GM19452 (cell line): ENCODE measurements around the gene ZNF280D.

Source experiments
- ATAC-seq: cut with Tn5 transposase; IDR thresholded peaks from one replicate; pipeline ENCODE4 v1.9.1; 2021; ENCODE audit not compliant: unreplicated experiment

The ZNF280D gene

GRCh38 chr15:56754772-56755370 is 21.6 kb upstream of the ZNF280D start:
- ATAC-seq: no peak

- no peak for ATAC-seq
These were observed 19.7 kb upstream of the ZNF280D start for GRCh38 chr15:56752986-56753385.

GRCh38 chr15:56749982-56750381 is 16.7 kb upstream of the ZNF280D start:
- ATAC-seq: no peak

- ATAC-seq: no peak
These were observed 11.7 kb upstream of the ZNF280D start for GRCh38 chr15:56744701-56745683.

GRCh38 chr15:56741541-56741940 is 8.2 kb upstream of the ZNF280D start:
- ATAC-seq: no peak

GRCh38 chr15:56739964-56740640 is 6.8 kb upstream of the ZNF280D start:
- no peak for ATAC-seq

GRCh38 chr15:56739474-56739873 is 6.2 kb upstream of the ZNF280D start:
- no peak for ATAC-seq

- no peak for ATAC-seq
These were observed 4.5 kb upstream of the ZNF280D start for GRCh38 chr15:56737791-56738190.

- ATAC-seq: no peak
These were observed 3.8 kb upstream of the ZNF280D start for GRCh38 chr15:56736881-56737707.

- no peak for ATAC-seq
These were observed 3.0 kb upstream of the ZNF280D start for GRCh38 chr15:56736308-56736707.

GRCh38 chr15:56735589-56735988 is 2.3 kb upstream of the ZNF280D start:
- no peak for ATAC-seq

GRCh38 chr15:56734013-56734635 is 815 bp upstream of the ZNF280D start:
- ATAC-seq: no peak

- no peak for ATAC-seq
These were observed 498 bp downstream of the ZNF280D start for GRCh38 chr15:56732886-56733135.

GRCh38 chr15:56732135-56732885 is 999 bp downstream of the ZNF280D start:
- ATAC-seq: no peak

- no peak for ATAC-seq
These were observed 1.8 kb downstream of the ZNF280D start for GRCh38 chr15:56731548-56731947.

GRCh38 chr15:56729561-56729960 is 3.7 kb downstream of the ZNF280D start:
- ATAC-seq: no peak

- no peak for ATAC-seq
These were observed 7.9 kb downstream of the ZNF280D start for GRCh38 chr15:56725386-56725785.

- no peak for ATAC-seq
These were observed 9.1 kb downstream of the ZNF280D start for GRCh38 chr15:56724232-56724631.

GRCh38 chr15:56723787-56724186 is 9.5 kb downstream of the ZNF280D start:
- no peak for ATAC-seq
